Activated B cell treated with CpG ODN at 0.5 μM for 24 hours (primary cell): ENCODE results near the gene FBH1. TPM values are rescaled to one million over a fixed set of nuclear protein-coding genes. Genes with fewer than 3 reads are reported as not detected.

ENCODE experiments used
- ATAC-seq: fragments of 200-7000 bp; cut with Tn5 transposase; one replicate; pipeline ENCODE4 v1.10.0; 2021; ENCODE audit warnings: low read depth, mild to moderate bottlenecking, moderate library complexity
- CTCF ChIA-PET: fragments of 350-600 bp; sonication (Branson Sonifier 250); formaldehyde crosslinking; loops from one replicate; lab custom pipeline; 2021; ENCODE audit warnings: antibody characterized with exemption; lab: Charles Lee
- POLR2A ChIA-PET: fragments of 350-600 bp; sonication (Branson Sonifier 250); formaldehyde crosslinking; loops from one replicate; lab custom pipeline; 2021; ENCODE audit warnings: antibody characterized with exemption; lab: Charles Lee
- DNase-seq: peaks from one replicate; pipeline ENCODE4 v3.0.0; 2022
- H3K27ac Mint-ChIP-seq: one replicate; pipeline ENCODE4 v1.8.0; 2020; ENCODE audit warnings: mixed read lengths
- H3K27me3 Mint-ChIP-seq: one replicate; pipeline ENCODE4 v1.8.0; 2021; ENCODE audit warnings: mixed read lengths
- H3K36me3 Mint-ChIP-seq: one replicate; pipeline ENCODE4 v1.8.0; 2021; ENCODE audit warnings: low read depth, mixed read lengths
- H3K4me1 Mint-ChIP-seq: one replicate; pipeline ENCODE4 v1.8.0; 2021; ENCODE audit warnings: mixed read lengths
- H3K4me3 Mint-ChIP-seq: one replicate; pipeline ENCODE4 v1.8.0; 2020; ENCODE audit warnings: mild to moderate bottlenecking, mixed read lengths
- H3K9me3 Mint-ChIP-seq: one replicate; pipeline ENCODE4 v1.8.0; 2020; ENCODE audit warnings: mixed read lengths
- intact Hi-C: fragments of 100-400 bp; cut with micrococcal nuclease; formaldehyde crosslinking; loops from one replicate; pipeline ENCODE4 v1.15.1; 2024
- total RNA-seq: library from RNA; stranded (reverse); gene quantifications from 2 replicates; pipeline ENCODE4 v1.2.3, GENCODE V29; 2022
- TF ChIP-seq, protein P1 (sequence below): fragments of 200-600 bp; IDR thresholded peaks from one replicate; pipeline ENCODE4 v1.8.0; 2022; ENCODE audit warnings: antibody characterized with exemption, mild to moderate bottlenecking

The FBH1 gene
- total RNA-seq, 1 donor from 2014 or later = 65.5 TPM

DNA sequence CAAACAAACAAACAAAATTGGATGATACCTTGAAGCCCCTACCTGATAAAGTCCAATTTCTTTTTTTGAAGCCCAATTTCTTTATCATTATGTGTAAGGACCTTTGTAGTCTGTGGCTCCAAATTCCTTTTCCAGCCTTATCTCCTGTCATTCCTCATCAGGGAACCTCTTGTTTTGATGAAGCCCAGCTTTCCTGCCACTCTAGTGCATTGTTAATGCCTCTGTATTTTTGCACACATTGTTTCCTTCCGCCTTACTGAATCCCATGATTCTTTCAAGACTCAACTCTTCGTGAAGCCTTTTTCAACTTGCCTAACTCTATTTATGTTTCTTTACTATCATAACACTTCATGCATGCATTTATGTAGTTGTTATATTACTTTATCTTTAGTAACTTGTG lies 3.3 kb downstream of the FBH1 start:
- Mint-ChIP-seq H3K27me3 (no peaks in the 10 kb centered on the region), H3K9me3 (no peaks in the 10 kb centered on the region), H3K36me3 (peaks cover 42% of the 10 kb centered on the region), H3K27ac (peak overlapping the region; percentile 2), H3K4me1 (peaks cover 65% of the 10 kb centered on the region), H3K4me3 (no peak overlapping the region)
- TF ChIP-seq, protein P1, sequence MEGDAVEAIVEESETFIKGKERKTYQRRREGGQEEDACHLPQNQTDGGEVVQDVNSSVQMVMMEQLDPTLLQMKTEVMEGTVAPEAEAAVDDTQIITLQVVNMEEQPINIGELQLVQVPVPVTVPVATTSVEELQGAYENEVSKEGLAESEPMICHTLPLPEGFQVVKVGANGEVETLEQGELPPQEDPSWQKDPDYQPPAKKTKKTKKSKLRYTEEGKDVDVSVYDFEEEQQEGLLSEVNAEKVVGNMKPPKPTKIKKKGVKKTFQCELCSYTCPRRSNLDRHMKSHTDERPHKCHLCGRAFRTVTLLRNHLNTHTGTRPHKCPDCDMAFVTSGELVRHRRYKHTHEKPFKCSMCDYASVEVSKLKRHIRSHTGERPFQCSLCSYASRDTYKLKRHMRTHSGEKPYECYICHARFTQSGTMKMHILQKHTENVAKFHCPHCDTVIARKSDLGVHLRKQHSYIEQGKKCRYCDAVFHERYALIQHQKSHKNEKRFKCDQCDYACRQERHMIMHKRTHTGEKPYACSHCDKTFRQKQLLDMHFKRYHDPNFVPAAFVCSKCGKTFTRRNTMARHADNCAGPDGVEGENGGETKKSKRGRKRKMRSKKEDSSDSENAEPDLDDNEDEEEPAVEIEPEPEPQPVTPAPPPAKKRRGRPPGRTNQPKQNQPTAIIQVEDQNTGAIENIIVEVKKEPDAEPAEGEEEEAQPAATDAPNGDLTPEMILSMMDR = no peak
- ATAC-seq = no peak
- POLR2A ChIA-PET = interaction anchor here (0.9 kb wide), 1 partner anchor 79 kb away, joined by 3 read pairs; no protein-coding TSS in a partner anchor
- intact Hi-C loops = no loop called here
- CTCF ChIA-PET = no interaction called here
- no peak for DNase-seq

GRCh38 chr10:5894403-5894802 lies 4.4 kb downstream of the FBH1 start:
- TF ChIP-seq, protein P1 = no peak
- Mint-ChIP-seq H3K36me3 (peaks cover 46% of the 10 kb centered on the region), H3K4me3 (no peak overlapping the region), H3K9me3 (no peaks in the 10 kb centered on the region), H3K27me3 (no peaks in the 10 kb centered on the region), H3K4me1 (peaks cover 62% of the 10 kb centered on the region), H3K27ac (peak overlapping the region; percentile 51)
- ATAC-seq (no peak), DNase-seq (no peak)
- ChIA-PET POLR2A (interaction anchor here (0.5 kb wide), 1 partner anchor 123 kb away, joined by 4 read pairs; no protein-coding TSS in a partner anchor), CTCF (no interaction called here)
- intact Hi-C loops = no loop called here

DNA sequence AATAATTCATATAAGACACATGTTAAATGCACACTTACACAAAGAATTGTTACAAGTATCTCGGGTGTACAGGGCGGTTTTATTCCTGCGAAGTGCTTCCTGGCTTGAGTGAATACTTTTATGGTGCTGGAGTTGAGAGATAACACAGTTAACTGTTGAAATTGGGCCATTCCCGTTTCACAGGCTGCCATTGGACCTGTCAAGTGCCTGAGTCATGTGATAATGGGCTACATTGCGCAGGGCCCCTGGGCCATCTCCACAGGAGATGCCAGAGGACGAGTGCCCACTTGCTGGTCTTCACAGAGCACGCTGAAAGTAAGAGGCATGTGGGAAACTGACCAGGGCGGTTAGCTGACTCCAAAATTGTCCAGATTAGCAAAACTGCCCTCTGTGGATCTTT lies 4.8 kb downstream of the FBH1 start:
- Mint-ChIP-seq H3K9me3 (no peaks in the 10 kb centered on the region), H3K27ac (peak overlapping the region; percentile 61), H3K36me3 (peaks cover 48% of the 10 kb centered on the region), H3K4me3 (no peak overlapping the region), H3K27me3 (no peaks in the 10 kb centered on the region), H3K4me1 (peaks cover 62% of the 10 kb centered on the region)
- ChIA-PET CTCF (no interaction called here), POLR2A (no interaction called here)
- TF ChIP-seq, protein P1 = no peak
- intact Hi-C loops = no loop called here
- DNase-seq = no peak
- ATAC-seq = no peak

GRCh38 chr10:5895365-5895764 lies 5.3 kb downstream of the FBH1 start:
- intact Hi-C loops = no loop called here
- DNase-seq = no peak
- H3K27ac Mint-ChIP-seq = peak overlapping the region; percentile 90
- H3K4me3 Mint-ChIP-seq = peak overlapping the region; percentile 73
- no peaks in the 10 kb centered on the region for H3K27me3 Mint-ChIP-seq
- CTCF ChIA-PET = interaction anchor here (1.5 kb wide), 1 partner anchor 81 kb away, joined by 3 read pairs; the partner anchor contains the start of gene GDI2
- TF ChIP-seq, protein P1 = no peak
- peaks cover 61% of the 10 kb centered on the region for H3K4me1 Mint-ChIP-seq
- POLR2A ChIA-PET = no interaction called here
- H3K9me3 Mint-ChIP-seq = no peaks in the 10 kb centered on the region
- ATAC-seq = no peak
- H3K36me3 Mint-ChIP-seq = peaks cover 48% of the 10 kb centered on the region

- CTCF ChIA-PET = interaction anchor here (1.5 kb wide), 1 partner anchor 82 kb away, joined by 3 read pairs; the partner anchor contains the start of gene GDI2
- Mint-ChIP-seq H3K4me1 (peaks cover 58% of the 10 kb centered on the region), H3K9me3 (no peaks in the 10 kb centered on the region), H3K4me3 (peak overlapping the region; percentile 73), H3K27ac (peak overlapping the region; percentile 90), H3K27me3 (no peaks in the 10 kb centered on the region), H3K36me3 (peaks cover 48% of the 10 kb centered on the region)
- POLR2A ChIA-PET = no interaction called here
- TF ChIP-seq, protein P1 = no peak
- intact Hi-C loops = no loop called here
- ATAC-seq (peak; percentile 47), DNase-seq (no peak)
These were observed 5.8 kb downstream of the FBH1 start for GRCh38 chr10:5895804-5896203.
